GM19372 (cell line): ENCODE results near the gene NOL4L.

Experiments used
- ATAC-seq: cut with Tn5 transposase; IDR thresholded peaks from one replicate; pipeline ENCODE4 v1.9.1; 2021; ENCODE audit warnings: mild to moderate bottlenecking, low read depth, moderate library complexity; ENCODE audit not compliant: unreplicated experiment

The NOL4L gene

GRCh38 chr20:32488066-32488838 is 96.9 kb downstream of the NOL4L start:
- ATAC-seq: no peak

- no peak for ATAC-seq
Measured at GRCh38 chr20:32487381-32487780, 97.8 kb downstream of the NOL4L start.

GRCh38 chr20:32485770-32486478 is 99.2 kb downstream of the NOL4L start:
- no peak for ATAC-seq

- no peak for ATAC-seq
Measured at GRCh38 chr20:32484958-32485769, 100.0 kb downstream of the NOL4L start.

GRCh38 chr20:32484225-32484957 is 100.7 kb downstream of the NOL4L start:
- ATAC-seq: no peak

- ATAC-seq: no peak
Measured at GRCh38 chr20:32483351-32484224, 101.5 kb downstream of the NOL4L start.

- ATAC-seq: no peak
Measured at GRCh38 chr20:32482442-32483261, 102.5 kb downstream of the NOL4L start.

GRCh38 chr20:32482143-32482441 is 103.0 kb downstream of the NOL4L start:
- ATAC-seq: no peak

GRCh38 chr20:32481311-32482142 is 103.6 kb downstream of the NOL4L start:
- ATAC-seq: no peak

- no peak for ATAC-seq
Measured at GRCh38 chr20:32480371-32481241, 104.5 kb downstream of the NOL4L start.

GRCh38 chr20:32479697-32480171 is 105.4 kb downstream of the NOL4L start:
- ATAC-seq: no peak

- ATAC-seq: no peak
Measured at GRCh38 chr20:32479012-32479411, 106.1 kb downstream of the NOL4L start.

GRCh38 chr20:32478576-32478975 is 106.6 kb downstream of the NOL4L start:
- ATAC-seq: no peak

GRCh38 chr20:32477594-32478512 is 107.3 kb downstream of the NOL4L start:
- ATAC-seq: no peak

- no peak for ATAC-seq
Measured at GRCh38 chr20:32476684-32477593, 108.2 kb downstream of the NOL4L start.
